HepG2 (cell line): ENCODE measurements around the gene ZMIZ1. TPM values are rescaled to one million over a fixed set of nuclear protein-coding genes. Genes with fewer than 3 reads are reported as not detected.
A peak's percentile ranks its signal among the peaks of the same experiment; 100 is the strongest.

Experiments
- GMEB1 ChIP-seq: sonication (generic); formaldehyde crosslinking; IDR thresholded peaks from 2 replicates; pipeline ENCODE4 v1.5.1; 2020; ENCODE audit warnings: missing genetic modification reagents, mild to moderate bottlenecking, borderline replicate concordance
- HNRNPK ChIP-seq: fragments of 200-400 bp; formaldehyde crosslinking; IDR thresholded peaks from 2 replicates; pipeline ENCODE4 v1.6.1; 2018; ENCODE audit warnings: low read length, low read depth, moderate library complexity, mild to moderate bottlenecking; ENCODE audit not compliant: poor library complexity, severe bottlenecking
- MEIS2 ChIP-seq: sonication (generic); formaldehyde crosslinking; IDR thresholded peaks from 2 replicates; pipeline ENCODE4 v1.9.0; 2021; ENCODE audit warnings: mild to moderate bottlenecking, missing genetic modification reagents
- NAIF1 ChIP-seq: sonication (generic); formaldehyde crosslinking; IDR thresholded peaks from 2 replicates; pipeline ENCODE4 v1.5.0; 2020; ENCODE audit warnings: mild to moderate bottlenecking, missing genetic modification reagents, borderline replicate concordance
- NFE2 ChIP-seq: sonication (generic); formaldehyde crosslinking; IDR thresholded peaks from 2 replicates; pipeline ENCODE4 v1.4.0; 2020; ENCODE audit warnings: missing genetic modification reagents
- TARDBP ChIP-seq: sonication (generic); formaldehyde crosslinking; IDR thresholded peaks from 2 replicates; pipeline ENCODE4 v1.8.0; 2022; ENCODE audit warnings: mild to moderate bottlenecking, missing genetic modification reagents
- TEF ChIP-seq: sonication (generic); formaldehyde crosslinking; IDR thresholded peaks from 2 replicates; pipeline ENCODE4 v1.5.0; 2020; ENCODE audit warnings: missing genetic modification reagents
- TERF1 ChIP-seq: sonication (generic); formaldehyde crosslinking; IDR thresholded peaks from 2 replicates; pipeline ENCODE4 v1.8.0; 2022; ENCODE audit warnings: mild to moderate bottlenecking, missing genetic modification reagents, moderate library complexity
- ZNF101 ChIP-seq: sonication (generic); formaldehyde crosslinking; IDR thresholded peaks from 2 replicates; pipeline ENCODE4 v1.4.0; 2020; ENCODE audit warnings: mild to moderate bottlenecking, low read depth, missing genetic modification reagents, borderline replicate concordance
- ZNF646 ChIP-seq: sonication (generic); formaldehyde crosslinking; IDR thresholded peaks from 2 replicates; pipeline ENCODE4 v1.9.0; 2021; ENCODE audit warnings: mild to moderate bottlenecking, missing genetic modification reagents
- ZNF687 ChIP-seq: sonication (generic); formaldehyde crosslinking; IDR thresholded peaks from 2 replicates; pipeline ENCODE4 v1.5.1; 2020; ENCODE audit warnings: mild to moderate bottlenecking, missing genetic modification reagents, moderate library complexity
- ZNF790 ChIP-seq: sonication (generic); formaldehyde crosslinking; IDR thresholded peaks from 2 replicates; pipeline ENCODE4 v1.8.0; 2022; ENCODE audit warnings: missing genetic modification reagents, mild to moderate bottlenecking, borderline replicate concordance
- polyA plus RNA-seq, 8 experiments: library from polyadenylated mRNA; depleted of rRNA in 3 of 8; stranded (reverse) in 7 of 8; unstranded in 1 of 8; fragments of >200 nt; fragmentation: Illumina TruSeq in 4 of 8; extraction: Trizol in 4 of 8; gene quantifications; 2 replicates each; pipeline versions ENCODE4 v1.2.1 to v1.2.3, GENCODE V29; 2011 to 2016; ENCODE audit warnings: low read depth in 4 of 8, missing spikeins in 1 of 8, mixed read lengths in 1 of 8; ENCODE audit not compliant: insufficient read depth in 1 of 8
- total RNA-seq, 5 experiments: library from RNA; depleted of rRNA; stranded (reverse); fragments of >200 nt; fragmentation: Illumina TruSeq; extraction: Trizol; gene quantifications; 2 replicates each; pipeline ENCODE4 v1.2.3, GENCODE V29; 2016; ENCODE audit warnings: low read depth in 1 of 5

Gene ZMIZ1
- total and polyA plus RNA-seq, 2 of the 13 experiments (the other 11 are each of a cell fraction or from before 2014, with no cell fraction given) = 5.3 to 10.2 TPM

- TF ChIP-seq TEF (CRISPR knock-in tag) = no peak
- no peak for TF ChIP-seq NFE2 (CRISPR knock-in tag)
- no peak for TF ChIP-seq NAIF1 (CRISPR knock-in tag)
- TF ChIP-seq ZNF790 (CRISPR knock-in tag) = peak; percentile 49; the same call in 1 of the 2 replicates
- 0 out of 2 replicates have a peak, but pooled peaks have one; percentile 32 for TF ChIP-seq ZNF646 (CRISPR knock-in tag)
- no peak for TF ChIP-seq ZNF101 (CRISPR knock-in tag)
- TF ChIP-seq TERF1 (CRISPR knock-in tag) = no peak
- peak; percentile 93 for TF ChIP-seq ZNF687 (CRISPR knock-in tag)
- TF ChIP-seq TARDBP = no peak
- no peak for TF ChIP-seq GMEB1 (CRISPR knock-in tag)
- TF ChIP-seq HNRNPK = no peak
- 0 out of 2 replicates have a peak, but pooled peaks have one; percentile 35 for TF ChIP-seq MEIS2 (CRISPR knock-in tag)
Observed at GRCh38 chr10:79184145-79184625, 115.4 kb downstream of the ZMIZ1 start (continued).
